Ishikawa (cell line): ENCODE measurements around the gene CIPC.

ENCODE experiments used
- CEBPB ChIP-seq: IDR thresholded peaks from 2 replicates; pipeline ENCODE4 v1.6.1; 2012
- CREB1 ChIP-seq: IDR thresholded peaks from 2 replicates; pipeline ENCODE4 v1.6.1; 2012; ENCODE audit warnings: low read depth
- EGR1 ChIP-seq: IDR thresholded peaks from 2 replicates; pipeline ENCODE4 v1.6.1; 2012
- EP300 ChIP-seq: IDR thresholded peaks from 2 replicates; pipeline ENCODE4 v1.6.1; 2012; ENCODE audit warnings: borderline replicate concordance
- FOXM1 ChIP-seq: IDR thresholded peaks from 2 replicates; pipeline ENCODE4 v1.6.1; 2012; ENCODE audit warnings: low read depth, borderline replicate concordance
- NFIC ChIP-seq: IDR thresholded peaks from 2 replicates; pipeline ENCODE4 v1.6.1; 2012
- RAD21 ChIP-seq: IDR thresholded peaks from 2 replicates; pipeline ENCODE4 v1.6.1; 2012; ENCODE audit warnings: low read depth
- TAF1 ChIP-seq: IDR thresholded peaks from 2 replicates; pipeline ENCODE4 v1.6.1; 2012; ENCODE audit warnings: low read depth, mild to moderate bottlenecking
- TEAD4 ChIP-seq: IDR thresholded peaks from 2 replicates; pipeline ENCODE4 v1.6.1; 2012
- YY1 ChIP-seq: IDR thresholded peaks from 2 replicates; pipeline ENCODE4 v1.6.1; 2012; ENCODE audit warnings: low read depth
- ZBTB7A ChIP-seq: IDR thresholded peaks from 2 replicates; pipeline ENCODE4 v1.6.1; 2012; ENCODE audit warnings: low read depth
- TF ChIP-seq, protein P1 (sequence below): IDR thresholded peaks from 2 replicates; pipeline ENCODE4 v1.6.1; 2012; ENCODE audit warnings: low read depth, mild to moderate bottlenecking
- TF ChIP-seq, protein P2 (sequence below): IDR thresholded peaks from 2 replicates; pipeline ENCODE4 v1.6.1; 2012

DNA sequence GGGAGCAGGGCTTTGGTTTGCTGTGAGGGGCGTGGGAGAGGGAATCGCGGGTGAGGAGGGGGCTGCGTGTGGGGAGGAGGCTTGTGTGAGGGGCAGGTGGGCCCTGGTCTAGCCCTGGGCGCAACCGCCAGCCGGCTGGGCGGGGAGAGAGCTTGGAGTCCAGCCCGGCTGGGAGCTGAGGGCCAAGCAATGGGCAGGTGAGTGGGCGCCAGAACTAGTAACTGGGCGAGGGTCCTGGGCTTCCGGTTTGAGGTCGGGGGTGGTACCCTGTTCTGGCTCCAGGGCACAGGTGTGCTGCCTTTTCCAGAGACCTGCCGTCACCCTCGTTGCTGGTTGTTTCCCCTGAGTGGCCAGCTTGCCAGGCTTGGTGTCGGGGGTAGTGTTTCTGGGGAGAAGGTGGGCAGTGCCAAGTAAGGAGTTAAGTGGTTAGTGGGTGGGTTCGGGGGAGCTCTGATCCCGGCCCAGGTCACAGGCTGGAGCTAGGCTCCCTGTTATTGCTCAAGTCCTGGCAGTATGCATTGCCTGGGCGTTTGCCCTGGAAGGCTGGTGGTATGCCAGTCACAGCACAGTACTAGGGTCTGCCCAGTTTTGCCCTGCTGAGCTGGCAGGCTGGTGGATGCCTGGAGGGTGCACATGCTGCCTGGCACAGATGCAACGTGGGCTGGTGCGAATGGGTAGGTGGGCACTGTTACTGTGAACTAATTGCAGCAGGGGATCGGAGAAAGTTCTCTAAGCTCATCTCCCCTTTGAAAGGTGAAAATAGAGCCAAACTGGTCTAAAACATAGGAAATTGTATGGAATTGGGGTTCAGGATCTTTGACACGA is 683 bp downstream of the CIPC start:
- TF ChIP-seq FOXM1 (no peak), TEAD4 (no peak), EGR1 (no peak), CEBPB (no peak), ZBTB7A (peak; percentile 9; the same call in 1 of the 2 replicates), TAF1 (no peak), EP300 (no peak), RAD21 (no peak), NFIC (no peak), CREB1 (no peak), YY1 (no peak)
- TF ChIP-seq, protein P1, sequence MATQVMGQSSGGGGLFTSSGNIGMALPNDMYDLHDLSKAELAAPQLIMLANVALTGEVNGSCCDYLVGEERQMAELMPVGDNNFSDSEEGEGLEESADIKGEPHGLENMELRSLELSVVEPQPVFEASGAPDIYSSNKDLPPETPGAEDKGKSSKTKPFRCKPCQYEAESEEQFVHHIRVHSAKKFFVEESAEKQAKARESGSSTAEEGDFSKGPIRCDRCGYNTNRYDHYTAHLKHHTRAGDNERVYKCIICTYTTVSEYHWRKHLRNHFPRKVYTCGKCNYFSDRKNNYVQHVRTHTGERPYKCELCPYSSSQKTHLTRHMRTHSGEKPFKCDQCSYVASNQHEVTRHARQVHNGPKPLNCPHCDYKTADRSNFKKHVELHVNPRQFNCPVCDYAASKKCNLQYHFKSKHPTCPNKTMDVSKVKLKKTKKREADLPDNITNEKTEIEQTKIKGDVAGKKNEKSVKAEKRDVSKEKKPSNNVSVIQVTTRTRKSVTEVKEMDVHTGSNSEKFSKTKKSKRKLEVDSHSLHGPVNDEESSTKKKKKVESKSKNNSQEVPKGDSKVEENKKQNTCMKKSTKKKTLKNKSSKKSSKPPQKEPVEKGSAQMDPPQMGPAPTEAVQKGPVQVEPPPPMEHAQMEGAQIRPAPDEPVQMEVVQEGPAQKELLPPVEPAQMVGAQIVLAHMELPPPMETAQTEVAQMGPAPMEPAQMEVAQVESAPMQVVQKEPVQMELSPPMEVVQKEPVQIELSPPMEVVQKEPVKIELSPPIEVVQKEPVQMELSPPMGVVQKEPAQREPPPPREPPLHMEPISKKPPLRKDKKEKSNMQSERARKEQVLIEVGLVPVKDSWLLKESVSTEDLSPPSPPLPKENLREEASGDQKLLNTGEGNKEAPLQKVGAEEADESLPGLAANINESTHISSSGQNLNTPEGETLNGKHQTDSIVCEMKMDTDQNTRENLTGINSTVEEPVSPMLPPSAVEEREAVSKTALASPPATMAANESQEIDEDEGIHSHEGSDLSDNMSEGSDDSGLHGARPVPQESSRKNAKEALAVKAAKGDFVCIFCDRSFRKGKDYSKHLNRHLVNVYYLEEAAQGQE, result no peak
- TF ChIP-seq, protein P2, sequence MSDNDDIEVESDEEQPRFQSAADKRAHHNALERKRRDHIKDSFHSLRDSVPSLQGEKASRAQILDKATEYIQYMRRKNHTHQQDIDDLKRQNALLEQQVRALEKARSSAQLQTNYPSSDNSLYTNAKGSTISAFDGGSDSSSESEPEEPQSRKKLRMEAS, result no peak
